NCI-H1417 (cell line): ENCODE data around the gene HMGXB3.

Experiments
- DNase-seq, 3 experiments: peaks; one replicate each; lab custom pipeline; 2025; lab: John Stamatoyannopoulos, UW

Gene HMGXB3, protein sequence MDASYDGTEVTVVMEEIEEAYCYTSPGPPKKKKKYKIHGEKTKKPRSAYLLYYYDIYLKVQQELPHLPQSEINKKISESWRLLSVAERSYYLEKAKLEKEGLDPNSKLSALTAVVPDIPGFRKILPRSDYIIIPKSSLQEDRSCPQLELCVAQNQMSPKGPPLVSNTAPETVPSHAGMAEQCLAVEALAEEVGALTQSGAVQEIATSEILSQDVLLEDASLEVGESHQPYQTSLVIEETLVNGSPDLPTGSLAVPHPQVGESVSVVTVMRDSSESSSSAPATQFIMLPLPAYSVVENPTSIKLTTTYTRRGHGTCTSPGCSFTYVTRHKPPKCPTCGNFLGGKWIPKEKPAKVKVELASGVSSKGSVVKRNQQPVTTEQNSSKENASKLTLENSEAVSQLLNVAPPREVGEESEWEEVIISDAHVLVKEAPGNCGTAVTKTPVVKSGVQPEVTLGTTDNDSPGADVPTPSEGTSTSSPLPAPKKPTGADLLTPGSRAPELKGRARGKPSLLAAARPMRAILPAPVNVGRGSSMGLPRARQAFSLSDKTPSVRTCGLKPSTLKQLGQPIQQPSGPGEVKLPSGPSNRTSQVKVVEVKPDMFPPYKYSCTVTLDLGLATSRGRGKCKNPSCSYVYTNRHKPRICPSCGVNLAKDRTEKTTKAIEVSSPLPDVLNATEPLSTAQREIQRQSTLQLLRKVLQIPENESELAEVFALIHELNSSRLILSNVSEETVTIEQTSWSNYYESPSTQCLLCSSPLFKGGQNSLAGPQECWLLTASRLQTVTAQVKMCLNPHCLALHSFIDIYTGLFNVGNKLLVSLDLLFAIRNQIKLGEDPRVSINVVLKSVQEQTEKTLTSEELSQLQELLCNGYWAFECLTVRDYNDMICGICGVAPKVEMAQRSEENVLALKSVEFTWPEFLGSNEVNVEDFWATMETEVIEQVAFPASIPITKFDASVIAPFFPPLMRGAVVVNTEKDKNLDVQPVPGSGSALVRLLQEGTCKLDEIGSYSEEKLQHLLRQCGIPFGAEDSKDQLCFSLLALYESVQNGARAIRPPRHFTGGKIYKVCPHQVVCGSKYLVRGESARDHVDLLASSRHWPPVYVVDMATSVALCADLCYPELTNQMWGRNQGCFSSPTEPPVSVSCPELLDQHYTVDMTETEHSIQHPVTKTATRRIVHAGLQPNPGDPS (N-terminal part only)

DNA sequence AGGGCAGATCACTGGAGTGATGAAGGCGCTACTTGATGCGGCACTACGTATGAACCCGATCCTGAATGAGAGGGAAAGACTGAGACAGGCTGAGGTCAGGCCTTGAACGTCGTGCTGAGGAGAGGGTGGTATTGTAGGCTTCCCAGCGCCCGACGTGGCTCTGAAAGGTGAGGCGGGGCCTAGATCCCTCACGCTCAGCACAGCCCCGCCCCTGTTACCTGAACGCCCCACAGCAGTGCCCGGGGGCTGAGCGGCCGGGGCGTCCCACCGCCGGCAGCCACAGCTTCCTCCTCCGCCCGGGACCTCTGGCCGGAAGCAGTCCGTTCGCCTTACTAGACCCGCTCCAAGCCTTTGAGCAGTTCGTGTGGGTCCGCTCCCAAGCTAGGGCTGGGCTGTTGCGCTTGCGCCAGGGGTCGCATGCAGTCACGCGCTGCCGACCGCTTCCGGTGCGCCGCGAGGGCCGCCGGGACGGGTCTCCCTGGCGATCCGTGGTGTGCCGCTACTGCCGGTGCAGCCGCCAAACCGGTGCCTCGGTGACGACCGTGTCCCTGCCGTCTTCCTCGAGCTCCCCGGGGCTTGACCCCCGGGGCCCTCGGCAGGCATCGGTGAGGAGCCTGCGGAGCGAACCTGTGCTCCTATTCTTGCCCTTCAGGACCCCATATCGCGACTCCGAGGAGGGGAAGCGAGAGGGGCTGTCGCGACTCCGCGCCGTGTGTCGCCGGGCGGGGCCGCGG lies at the start of gene HMGXB3, which contains the start of gene TIGD6:
Gene HMGXB3 (plus strand): TSS at position 484 of the 734 bp plus-strand sequence. CDS start 4,114 bp downstream, outside the sequence.
Gene TIGD6 (minus strand): TSS at position 399 of the 734 bp plus-strand sequence. CDS start 4,306 bp downstream, outside the sequence.
- peak; percentile 80 to 89 (median 86) for DNase-seq

DNA sequence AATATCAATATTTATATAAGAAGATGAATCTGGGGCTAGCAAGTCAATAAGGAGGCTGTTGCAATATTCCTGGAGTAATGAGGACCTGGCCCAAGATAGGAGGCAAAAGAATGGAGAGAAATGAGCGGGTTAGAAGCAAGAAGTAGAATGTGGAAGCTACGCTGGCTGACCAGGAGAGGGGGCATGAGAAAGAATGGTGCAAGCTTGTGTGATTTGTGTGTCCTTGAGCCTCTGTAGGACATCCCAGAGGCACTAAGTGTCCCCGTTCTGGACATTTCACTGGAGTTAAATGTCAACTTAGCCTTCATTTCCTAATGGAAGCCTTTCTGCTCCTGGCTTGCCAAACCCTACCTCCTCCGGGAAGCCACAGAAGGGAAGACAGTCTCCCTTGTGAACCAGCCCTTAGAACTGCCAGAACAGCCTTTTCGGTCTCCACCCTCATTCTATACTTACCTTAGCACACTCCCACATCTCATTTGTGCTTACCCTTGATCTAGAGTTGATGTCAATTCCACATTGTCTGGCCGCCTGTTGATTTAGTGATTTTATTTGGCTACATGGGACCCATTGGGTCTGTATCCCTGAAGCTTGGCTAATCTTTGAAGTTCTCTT lies 49.3 kb upstream of the HMGXB3 start:
- DNase-seq = no peak

DNA sequence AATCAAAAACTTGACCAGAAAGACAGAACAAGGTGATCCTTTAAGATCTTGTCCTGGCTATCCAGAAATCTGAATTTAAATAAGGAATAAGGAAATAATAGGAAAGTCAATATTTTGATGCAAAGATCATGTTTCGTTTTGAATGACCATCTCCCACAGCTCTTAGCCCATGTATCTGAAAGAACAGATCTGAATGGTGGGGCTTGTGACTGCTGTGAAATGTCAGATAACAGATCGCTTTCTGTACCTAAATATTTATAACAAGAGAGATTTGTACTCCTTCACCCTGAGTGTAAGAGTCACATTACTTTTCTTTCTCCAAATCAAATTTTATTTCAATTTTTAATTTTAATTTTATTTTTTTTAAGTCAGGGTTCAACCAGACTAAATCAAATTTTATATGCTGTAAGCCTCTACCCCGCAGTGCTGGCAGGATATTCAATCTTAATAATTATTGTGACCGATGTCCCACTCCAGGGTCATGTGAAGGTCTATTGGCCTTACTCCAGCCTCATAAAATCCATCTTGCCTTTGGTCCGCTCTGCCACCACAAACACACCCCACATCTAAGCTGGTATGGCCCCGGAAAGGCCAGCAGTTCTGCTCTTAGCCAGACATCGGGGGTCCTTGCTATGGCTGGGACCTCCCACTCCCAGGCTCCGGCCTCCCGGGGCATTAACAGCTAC lies 47.0 kb upstream of the HMGXB3 start:
- no peak for DNase-seq

DNA sequence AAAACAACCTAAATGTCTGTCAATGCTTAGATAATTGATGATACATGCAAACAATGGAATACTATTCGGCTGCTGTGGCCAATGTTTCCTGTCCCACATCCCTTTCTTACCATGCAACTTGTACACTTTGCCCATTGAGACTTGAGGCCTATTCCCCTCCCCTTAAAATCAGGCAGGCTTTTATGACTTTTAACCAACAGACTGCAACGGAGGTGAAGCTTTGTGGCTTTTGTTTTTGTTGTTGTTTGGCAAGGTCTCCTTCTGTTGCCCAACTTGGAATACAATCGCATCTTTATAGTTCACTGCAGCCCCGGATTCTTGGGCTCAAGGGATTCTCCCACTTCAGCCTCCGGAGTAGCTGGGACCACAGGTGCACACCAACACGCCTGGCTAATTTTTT lies 45.7 kb upstream of the HMGXB3 start:
- no peak for DNase-seq

DNA sequence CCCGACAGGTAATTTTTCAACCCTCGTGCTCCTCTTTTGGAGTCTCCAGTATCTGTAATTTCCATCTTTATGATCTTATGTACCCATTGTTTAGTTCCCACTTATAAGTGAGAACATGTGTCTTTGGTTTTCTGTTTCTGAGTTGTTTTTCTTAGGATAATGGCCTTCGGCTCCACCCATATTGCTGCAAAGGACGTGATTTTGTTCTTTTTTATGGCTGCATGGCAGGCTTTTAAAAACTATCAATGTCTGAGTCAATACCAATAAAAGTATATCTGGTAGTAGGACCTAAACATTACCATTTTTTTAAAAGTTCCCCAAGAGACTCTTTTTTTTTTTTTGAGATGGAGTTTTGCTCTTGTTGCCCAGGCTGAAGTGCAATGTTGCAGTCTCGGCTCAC lies 43.9 kb upstream of the HMGXB3 start:
- DNase-seq = no peak

DNA sequence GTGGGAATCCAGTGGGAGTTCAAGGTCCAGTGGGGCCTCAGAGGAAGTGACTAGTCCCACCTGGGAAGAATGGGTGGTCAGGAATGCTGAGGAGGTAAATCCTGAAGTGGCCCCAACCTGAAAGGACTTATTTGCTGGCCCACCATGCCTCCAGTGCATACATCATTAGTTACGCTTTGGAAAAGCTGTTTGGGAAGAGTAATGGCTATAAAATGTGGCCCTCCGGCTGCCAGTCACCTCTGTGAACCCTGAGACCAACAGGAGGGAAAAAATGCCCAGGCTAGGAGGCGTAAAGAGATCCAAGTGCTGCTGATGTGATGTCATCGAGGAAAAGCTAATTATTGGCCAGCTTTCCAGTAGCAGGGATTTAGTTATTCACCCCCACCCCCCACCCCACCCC lies 42.7 kb upstream of the HMGXB3 start:
- DNase-seq = no peak

DNA sequence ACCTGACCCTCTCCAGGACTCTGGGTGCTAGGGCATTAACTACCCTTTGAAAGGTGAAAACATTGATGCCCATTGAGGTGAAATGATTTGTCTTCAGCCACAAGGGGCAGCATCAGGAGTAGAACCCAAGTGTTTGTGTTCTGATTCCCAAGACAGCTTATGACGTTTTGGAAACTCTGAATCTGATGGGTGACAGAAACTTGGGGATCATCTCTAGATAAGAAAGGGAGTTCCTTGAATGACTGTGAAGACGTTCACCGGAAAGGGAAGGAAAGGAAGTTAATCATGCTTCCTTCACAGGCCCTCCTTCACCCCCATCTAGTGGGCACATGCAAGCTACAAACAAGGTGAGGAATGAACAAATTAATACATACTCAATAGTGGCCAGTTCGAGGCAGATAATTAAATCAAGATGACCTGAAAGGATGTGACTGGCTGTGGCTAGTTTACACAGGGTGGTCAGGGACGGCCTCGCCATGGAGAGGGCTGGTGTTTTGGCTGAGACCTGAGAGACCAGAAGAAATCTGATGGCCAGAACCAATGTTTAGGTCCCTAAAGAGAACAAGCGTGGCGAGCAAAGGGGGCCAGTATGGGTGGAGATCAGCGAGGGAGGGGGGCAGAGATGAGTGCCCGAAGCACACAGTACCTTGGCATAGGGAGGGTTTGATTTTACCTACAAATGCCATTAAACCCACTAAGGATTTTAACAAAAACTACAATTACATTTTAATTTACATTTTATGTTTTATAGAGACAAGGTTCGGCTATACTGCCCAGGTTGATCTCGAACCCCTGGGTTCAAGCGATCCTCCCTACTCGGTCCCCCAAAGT lies 40.9 kb upstream of the HMGXB3 start:
- peak; percentile 8 to 70 (median 32) for DNase-seq

DNA sequence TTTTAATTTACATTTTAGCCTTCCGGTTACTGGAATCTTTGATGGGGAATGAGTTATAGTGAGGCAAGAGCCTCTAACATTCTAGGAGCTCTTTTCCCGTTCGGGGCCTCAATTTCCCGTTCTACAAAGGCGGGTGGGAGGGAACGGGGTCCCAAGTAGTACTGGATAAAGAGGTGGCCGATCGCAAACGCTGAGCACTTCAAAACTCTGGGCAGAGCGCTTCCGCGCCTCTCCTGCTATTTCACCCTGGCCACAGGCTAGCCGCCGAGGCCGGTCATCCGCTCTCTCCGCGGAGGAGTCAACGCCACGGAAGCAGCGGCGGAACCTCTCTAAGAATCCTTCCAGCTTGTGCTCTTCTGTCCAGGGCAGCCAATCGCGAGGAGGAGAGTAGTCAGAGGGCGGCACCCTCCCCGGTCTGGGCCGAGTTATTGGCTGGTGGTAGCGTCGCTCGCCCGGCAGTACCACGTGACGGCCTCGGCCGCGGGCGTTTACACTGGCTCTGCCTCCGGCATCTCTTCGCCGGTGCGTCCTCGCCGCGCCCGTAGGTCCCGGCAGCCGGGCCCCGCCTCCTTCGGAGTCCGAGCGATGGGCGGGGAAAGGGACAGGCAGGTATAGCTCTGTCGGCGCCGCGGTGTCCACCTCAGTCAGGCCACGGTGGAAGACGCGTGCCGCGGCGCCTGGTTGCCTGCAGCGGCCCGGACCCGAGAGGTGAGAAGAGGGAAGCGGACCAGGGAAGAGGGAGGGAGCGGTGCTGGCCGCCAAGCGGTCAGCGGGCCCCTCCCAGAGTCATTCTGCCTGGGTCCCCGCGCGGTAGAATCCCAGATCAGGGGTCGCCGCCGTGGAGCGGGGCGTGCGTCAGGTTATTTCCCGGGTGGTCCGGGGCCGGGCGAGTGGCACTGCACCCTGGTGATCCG lies 40.0 kb upstream of the HMGXB3 start, which contains the start of gene SLC26A2:
Gene SLC26A2 (plus strand): TSS at position 487 of the 914 bp plus-strand sequence. CDS start 16,895 bp downstream, outside the sequence.
- DNase-seq = peak; percentile 90 to 97 (median 96)

DNA sequence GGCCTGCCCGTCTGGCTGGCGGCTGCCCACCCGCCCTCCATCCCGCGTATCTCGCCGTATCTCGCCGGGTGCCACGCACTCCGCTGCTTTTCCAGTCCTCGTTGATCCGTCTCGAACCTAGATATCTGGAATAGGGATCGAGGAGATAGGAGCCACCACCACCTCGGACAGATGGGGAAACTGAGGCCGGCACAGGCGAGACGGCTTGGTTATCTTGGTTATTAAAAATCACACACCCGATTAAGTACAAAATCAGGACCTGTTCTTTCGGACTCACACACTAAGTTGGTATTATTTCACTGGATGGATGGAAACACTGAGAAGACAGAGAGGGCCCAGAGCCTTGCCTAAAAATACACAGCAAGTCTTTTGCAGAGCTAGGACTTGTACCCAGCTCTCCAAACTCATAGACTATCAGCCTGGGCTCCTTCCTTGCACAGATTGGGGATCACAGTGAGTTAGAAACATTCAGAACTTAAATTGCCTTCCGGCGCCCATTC lies 39.3 kb upstream of the HMGXB3 start:
- peak in 2 of 3 experiments; percentile 10 to 66 for DNase-seq

DNA sequence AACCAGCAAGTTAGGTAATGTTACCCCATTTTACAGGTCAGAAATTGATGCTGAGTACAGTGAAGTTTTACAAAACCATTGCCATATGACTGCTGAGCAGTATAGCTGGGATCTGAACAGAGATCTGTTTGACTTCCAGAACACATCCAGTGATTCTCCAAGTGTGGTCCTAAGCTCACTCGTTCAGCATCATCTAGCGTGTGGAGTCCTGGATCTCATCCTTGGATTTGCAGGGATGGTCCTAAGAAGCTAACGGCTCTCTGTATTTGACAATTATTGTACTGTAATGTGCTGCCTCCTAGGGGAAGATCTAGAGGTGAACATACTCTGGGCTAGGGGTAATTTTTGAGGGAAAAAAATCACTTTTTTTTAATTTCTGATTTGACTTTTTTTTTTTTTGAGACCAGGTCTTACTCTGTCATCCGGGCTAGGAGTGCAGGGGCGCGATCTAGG lies 38.6 kb upstream of the HMGXB3 start:
- peak in 1 of 3 experiments; percentile 21 for DNase-seq

DNA sequence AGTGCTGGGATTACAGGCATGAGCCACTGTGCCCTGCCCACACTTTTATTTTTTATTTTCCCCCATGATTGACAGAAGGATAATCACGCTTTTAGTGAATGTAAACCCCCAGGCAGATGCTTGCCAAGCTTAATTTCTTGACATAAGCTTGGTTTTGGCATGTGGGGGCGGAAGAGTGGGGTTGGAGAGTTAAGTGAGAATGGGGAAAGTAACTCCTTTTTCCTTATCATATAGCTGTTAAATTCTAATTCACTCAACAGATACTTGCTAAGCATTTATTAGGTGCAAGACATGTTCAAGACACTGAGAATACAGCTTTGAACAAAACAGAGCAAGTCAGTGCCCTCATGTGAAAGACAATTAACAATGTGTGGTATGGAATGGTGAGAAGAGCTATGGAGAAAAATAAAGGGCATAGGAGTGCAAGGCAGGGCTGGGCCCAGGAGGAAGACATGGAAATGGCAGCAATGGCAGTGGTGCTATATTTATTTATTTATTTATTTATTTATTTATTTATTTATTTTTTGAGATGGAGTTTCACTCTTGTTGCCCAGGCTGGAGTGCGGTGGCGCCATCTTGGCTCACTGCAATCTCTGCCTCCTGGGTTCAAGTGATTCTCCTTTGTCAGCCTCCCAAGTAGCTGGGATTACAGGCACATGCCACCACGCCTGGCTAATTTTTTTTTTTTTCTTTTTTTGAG lies 37.8 kb upstream of the HMGXB3 start:
- no peak for DNase-seq

DNA sequence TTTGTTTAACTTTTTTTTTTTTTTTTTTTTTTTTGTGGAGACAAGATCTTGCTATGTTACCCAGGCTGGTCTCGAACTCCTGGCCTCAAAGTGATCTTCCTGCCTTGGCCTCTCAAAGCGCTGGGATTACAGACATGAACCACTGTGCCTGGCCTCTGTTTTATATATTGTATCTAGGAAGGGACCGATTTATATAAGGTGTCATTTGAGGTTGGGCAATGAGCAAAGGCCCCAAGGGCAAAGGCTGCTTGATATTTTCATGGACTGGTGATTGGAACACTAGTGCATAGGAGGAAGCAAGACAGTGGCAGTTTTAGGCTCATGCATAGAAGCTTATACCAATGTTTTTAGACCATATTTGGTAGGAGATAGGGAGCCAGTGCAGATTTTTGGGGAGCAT lies 36.8 kb upstream of the HMGXB3 start:
- no peak for DNase-seq

DNA sequence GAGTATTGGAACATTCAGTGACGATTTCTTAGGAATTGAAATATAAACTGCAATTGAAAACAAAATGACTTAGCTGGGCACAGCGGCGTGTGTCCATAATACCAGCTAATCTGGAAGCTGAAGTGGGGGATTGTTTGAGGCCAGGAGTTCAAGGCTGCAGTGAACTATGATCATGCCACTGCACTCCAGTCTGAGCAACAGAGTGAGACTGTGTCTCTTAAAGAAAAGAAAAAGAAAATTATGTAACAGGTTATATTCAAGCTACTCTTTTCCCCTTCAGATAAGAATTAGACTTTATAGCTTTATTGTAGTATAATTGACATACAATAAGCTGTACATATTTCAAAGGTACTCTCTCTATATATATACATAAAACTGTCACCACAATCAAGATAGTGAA lies 33.6 kb upstream of the HMGXB3 start:
- DNase-seq = no peak

DNA sequence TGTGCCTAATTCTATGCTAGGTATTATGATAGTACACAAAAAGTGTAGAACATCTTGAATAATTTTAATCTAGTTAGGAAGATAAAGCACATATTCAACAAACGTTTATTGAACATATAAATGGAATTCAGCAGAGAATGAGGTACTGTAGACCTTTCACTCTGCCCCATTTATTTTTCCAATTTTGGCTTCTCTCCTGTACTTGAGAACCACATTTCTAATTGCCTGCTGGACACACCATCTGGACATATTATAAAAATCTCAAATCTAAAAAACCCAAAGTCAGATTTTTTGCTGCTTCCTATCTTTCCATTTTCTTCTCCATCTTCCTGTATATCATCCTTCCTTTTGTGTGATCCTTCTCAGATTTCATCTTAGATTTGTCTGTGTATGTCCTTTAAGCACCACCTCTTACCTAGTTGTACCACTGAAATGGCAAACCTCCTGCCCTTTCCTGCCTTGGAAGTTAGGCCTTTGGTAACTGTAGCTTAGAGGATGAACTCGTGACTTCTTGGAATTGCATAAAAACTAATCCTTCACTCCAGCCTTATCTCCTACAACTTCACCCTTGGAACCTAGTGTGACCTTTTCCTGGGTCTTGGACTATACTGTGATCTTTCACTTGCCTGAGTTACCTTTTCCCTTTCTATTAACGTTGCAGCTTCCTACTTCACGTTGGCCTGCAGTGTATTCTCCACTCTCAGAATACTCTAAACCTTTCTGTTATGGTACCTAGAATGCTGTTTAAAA lies 31.2 kb upstream of the HMGXB3 start:
- no peak for DNase-seq

DNA sequence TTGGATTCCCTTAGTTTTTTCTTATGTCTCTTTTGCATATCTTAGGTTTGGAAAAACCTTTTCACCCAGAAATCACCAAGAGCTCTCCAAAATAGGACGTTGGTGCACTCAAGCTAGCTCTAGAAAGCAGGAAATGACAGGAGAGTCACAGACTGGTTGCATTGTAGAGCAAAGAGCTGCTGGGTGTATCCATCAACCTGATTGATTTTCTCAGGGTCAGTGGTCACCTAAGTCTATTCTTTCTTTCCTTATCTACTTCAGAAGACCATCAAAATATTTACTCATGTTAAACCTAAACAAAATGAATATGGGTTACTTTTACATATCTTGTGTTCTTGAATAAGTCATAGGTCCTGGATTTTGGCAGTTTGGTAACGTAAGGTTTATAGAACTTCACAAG lies 25.1 kb upstream of the HMGXB3 start:
- DNase-seq = no peak

DNA sequence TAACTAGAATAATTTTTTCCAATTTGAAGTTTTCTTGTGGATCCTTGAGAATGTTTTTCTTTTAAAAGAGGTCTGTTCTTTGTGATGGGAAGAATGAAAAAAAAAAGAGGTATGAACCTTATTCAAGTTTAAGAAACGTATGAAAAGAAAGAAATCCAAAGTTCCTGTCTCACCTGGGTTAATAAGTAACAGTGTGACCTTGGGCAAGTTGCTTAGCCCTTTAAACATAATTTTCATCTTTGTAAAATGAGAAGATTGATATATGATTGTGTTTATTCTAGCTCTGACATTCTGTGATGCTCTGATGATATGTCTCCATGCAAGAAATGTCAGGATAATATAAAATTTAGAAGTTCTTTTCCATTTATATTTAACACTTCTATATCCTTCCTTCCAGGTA lies 20.6 kb upstream of the HMGXB3 start:
- no peak for DNase-seq

DNA sequence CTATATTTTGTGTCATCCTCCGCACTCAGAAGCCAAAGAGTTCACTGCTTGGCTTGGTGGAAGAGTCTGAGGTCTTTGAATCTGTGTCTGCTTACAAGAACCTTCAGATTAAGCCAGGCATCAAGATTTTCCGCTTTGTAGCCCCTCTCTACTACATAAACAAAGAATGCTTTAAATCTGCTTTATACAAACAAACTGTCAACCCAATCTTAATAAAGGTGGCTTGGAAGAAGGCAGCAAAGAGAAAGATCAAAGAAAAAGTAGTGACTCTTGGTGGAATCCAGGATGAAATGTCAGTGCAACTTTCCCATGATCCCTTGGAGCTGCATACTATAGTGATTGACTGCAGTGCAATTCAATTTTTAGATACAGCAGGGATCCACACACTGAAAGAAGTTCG lies 19.3 kb upstream of the HMGXB3 start:
- no peak for DNase-seq
